Measurements from ENCODE around the gene RPA1. TPM values are rescaled to one million over a fixed set of nuclear protein-coding genes. Genes with fewer than 3 reads are reported as not detected.

RPA1 gene
- total and polyA plus RNA-seq, 9 donors = 20.7 to 137 (median 112) TPM

DNA sequence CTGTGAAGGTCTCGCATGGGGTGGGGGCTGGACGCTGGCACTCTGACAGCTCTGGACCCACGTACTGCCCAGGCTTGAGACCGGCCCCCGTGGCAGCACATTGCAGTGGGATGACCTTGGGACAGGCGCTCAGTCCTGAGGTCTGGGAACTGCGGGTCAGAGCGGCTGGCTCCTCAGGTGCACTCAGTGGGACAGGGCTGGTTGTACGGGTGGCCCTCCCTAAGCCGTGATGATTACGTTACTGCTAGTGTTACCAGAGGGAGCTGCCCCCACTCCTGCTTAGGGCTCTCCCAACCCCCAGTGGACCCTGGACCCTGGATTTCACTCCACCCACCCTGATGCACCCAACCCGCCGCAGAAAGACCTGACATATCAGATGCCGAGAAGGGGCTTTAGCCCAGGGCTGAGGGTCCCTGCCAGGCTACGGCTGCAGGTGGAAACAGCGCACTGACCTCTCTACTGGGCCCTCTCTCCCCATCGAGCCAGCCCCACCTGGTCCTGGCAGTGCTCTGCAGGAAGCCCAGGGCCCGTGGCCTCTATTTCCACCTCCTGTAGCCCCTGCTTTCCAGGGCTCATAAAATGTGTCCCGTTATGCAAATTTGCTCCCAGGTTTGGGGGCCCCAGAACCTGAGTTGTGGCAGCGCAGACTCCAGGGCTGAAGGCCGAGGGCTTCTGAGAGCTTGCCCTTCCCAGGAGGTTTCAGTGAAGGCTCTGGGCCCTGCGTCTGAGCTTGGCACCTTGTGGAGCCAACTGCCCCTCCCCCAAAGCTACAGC, 118.1 kb downstream of the RPA1 start:
- intact Hi-C loops (cut with DNase I) = no loop called here
- WGBS, 3 donors = 68 to 83% (median 69%) methylated on average over 22 of the region's 22 CpGs
- Histone ChIP-seq H3K9me3 (no peaks in the 10 kb centered on the region), H3K4me1 (ENCODE audit: insufficient read depth) (no peaks in the 10 kb centered on the region), H3K4me3 (no peak overlapping the region), H3K27me3 (no peaks in the 10 kb centered on the region), H3K36me3 (no peaks in the 10 kb centered on the region), H3K27ac (no peak overlapping the region)
- TF ChIP-seq EP300 (IDR thresholded peaks at IDR 0.05) (no peak), POLR2A (IDR thresholded peaks at IDR 0.05) (no peak), CTCF (IDR thresholded peaks at IDR 0.05) (no peak)
- DNase-seq = no peak

DNA sequence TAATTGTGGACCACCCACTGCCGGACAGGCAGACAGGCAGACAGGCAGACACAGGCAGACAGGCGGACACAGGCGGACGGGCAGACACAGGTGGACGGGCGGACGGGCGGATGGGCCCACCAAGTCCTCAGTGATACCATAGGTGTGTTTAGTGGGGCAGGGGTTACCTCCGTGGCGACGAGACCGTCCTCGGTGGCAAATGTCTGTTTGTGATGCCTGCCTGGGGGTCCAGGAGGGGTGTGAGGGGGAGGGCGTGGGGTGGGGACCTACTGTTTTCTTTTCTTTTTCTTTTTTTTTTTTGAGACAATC, 118.7 kb downstream of the RPA1 start:
- no peak for DNase-seq
- WGBS, 3 donors = 91 to 94% (median 92%) methylated on average over 14 of the region's 14 CpGs
- Histone ChIP-seq H3K27ac (no peak overlapping the region), H3K36me3 (no peaks in the 10 kb centered on the region), H3K4me1 (ENCODE audit: insufficient read depth) (no peaks in the 10 kb centered on the region), H3K4me3 (no peak overlapping the region), H3K27me3 (no peaks in the 10 kb centered on the region), H3K9me3 (no peaks in the 10 kb centered on the region)
- intact Hi-C loops (cut with DNase I) = no loop called here
- TF ChIP-seq CTCF (IDR thresholded peaks at IDR 0.05) (no peak), POLR2A (IDR thresholded peaks at IDR 0.05) (no peak), EP300 (IDR thresholded peaks at IDR 0.05) (no peak)

Other genes with a start within 250 kb of the RPA1 start
- 10 to 100 TPM in 3 of 7 donors, 1 to 10 TPM in 4; 3.5 to 24.6 (median 8.8) TPM for gene SLC43A2, start 201.2 kb upstream of the RPA1 start, total RNA-seq
- gene SLC43A2, start 201.2 kb upstream of the RPA1 start, polyA plus RNA-seq = 1 to 10 TPM; 5.0 to 7.1 TPM
- gene SCARF1, start 184.3 kb upstream of the RPA1 start, total RNA-seq = 10 to 100 TPM in 1 of 7 donors, 1 to 10 TPM in 6; 2.6 to 10.2 (median 5.7) TPM
- 1 to 10 TPM; 1.7 to 6.5 TPM for gene SCARF1, start 184.3 kb upstream of the RPA1 start, polyA plus RNA-seq
- gene RILP, start 180.1 kb upstream of the RPA1 start, total RNA-seq = 10 to 100 TPM in 1 of 7 donors, 1 to 10 TPM in 6; 3.0 to 11.0 (median 5.7) TPM
- 1 to 10 TPM; 2.3 to 6.2 TPM for gene RILP, start 180.1 kb upstream of the RPA1 start, polyA plus RNA-seq
- gene PRPF8, start 145.1 kb upstream of the RPA1 start, total RNA-seq = 100 to 1,000 TPM; 146 to 379 (median 290) TPM
- gene PRPF8, start 145.1 kb upstream of the RPA1 start, polyA plus RNA-seq = 100 to 1,000 TPM; 150 to 186 TPM
- 1 to 10 TPM; 1.5 to 9.1 (median 5.6) TPM for gene TLCD2, start 119.6 kb upstream of the RPA1 start, total RNA-seq
- gene TLCD2, start 119.6 kb upstream of the RPA1 start, polyA plus RNA-seq = 1 to 10 TPM; 2.0 to 5.7 TPM
- gene WDR81, start 105.3 kb upstream of the RPA1 start, total RNA-seq = 10 to 100 TPM; 26.7 to 59.4 (median 36.2) TPM
- gene WDR81, start 105.3 kb upstream of the RPA1 start, polyA plus RNA-seq = 10 to 100 TPM in 1 of 2 donors, 1 to 10 TPM in 1; 1.3 to 41.0 TPM
- gene SERPINF2, start 87.1 kb upstream of the RPA1 start, total RNA-seq = 10 to 100 TPM in 3 of 7 donors, 1 to 10 TPM in 4; 2.6 to 45.2 (median 4.5) TPM
- gene SERPINF2, start 87.1 kb upstream of the RPA1 start, polyA plus RNA-seq = 1 to 10 TPM; 1.7 to 9.4 TPM
- gene SERPINF1, start 67.9 kb upstream of the RPA1 start, total RNA-seq = 100 to 1,000 TPM; 342 to 965 (median 417) TPM
- 100 to 1,000 TPM; 439 to 670 TPM for gene SERPINF1, start 67.9 kb upstream of the RPA1 start, polyA plus RNA-seq
- 10 to 100 TPM; 11.3 to 22.0 (median 17.5) TPM for gene SMYD4, start 103 bp upstream of the RPA1 start, total RNA-seq
- gene SMYD4, start 103 bp upstream of the RPA1 start, polyA plus RNA-seq = 10 to 100 TPM in 1 of 2 donors, 1 to 10 TPM in 1; 8.5 to 16.3 TPM
- gene RTN4RL1, start 195.3 kb downstream of the RPA1 start, total RNA-seq = 1 to 10 TPM in 5 of 7 donors, under 1 TPM in 1, not detected in 1; 0.92 to 4.1 (median 1.9) TPM
- gene RTN4RL1, start 195.3 kb downstream of the RPA1 start, polyA plus RNA-seq = under 1 TPM; 0.30 to 0.42 TPM
- gene DPH1, start 200.1 kb downstream of the RPA1 start, total RNA-seq = 10 to 100 TPM; 42.4 to 77.7 (median 46.0) TPM
- 10 to 100 TPM; 27.5 to 47.2 TPM for gene DPH1, start 200.1 kb downstream of the RPA1 start, polyA plus RNA-seq
- gene OVCA2, start 212.0 kb downstream of the RPA1 start, total RNA-seq = 10 to 100 TPM; 19.1 to 26.4 (median 21.2) TPM
- gene OVCA2, start 212.0 kb downstream of the RPA1 start, polyA plus RNA-seq = 10 to 100 TPM; 13.2 to 28.3 TPM
- gene HIC1, start 225.1 kb downstream of the RPA1 start, total RNA-seq = 100 to 1,000 TPM in 1 of 7 donors, 10 to 100 TPM in 6; 35.0 to 108 (median 68.0) TPM
- gene HIC1, start 225.1 kb downstream of the RPA1 start, polyA plus RNA-seq = 10 to 100 TPM in 1 of 2 donors, 1 to 10 TPM in 1; 3.9 to 16.3 TPM